Transverse colon (tissue), 4 donors: ENCODE data around the gene TMPRSS12. TPM values are rescaled to one million over a fixed set of nuclear protein-coding genes. Genes with fewer than 3 reads are reported as not detected.

Experiments used
- DNase-seq: peaks from one replicate; pipeline ENCODE4 v3.0.0-alpha.2; 2019
- H3K27ac ChIP-seq, 4 donors: fragments of 200-600 bp; sonication (generic); 2 replicates each; pipeline ENCODE4 v1.5.1; 2016 to 2018; ENCODE audit warnings: inconsistent platforms in 4 of 4
- H3K27me3 ChIP-seq: fragments of 200-600 bp; sonication (generic); 2 replicates; pipeline ENCODE4 v1.5.1; 2017; ENCODE audit warnings: inconsistent platforms
- H3K36me3 ChIP-seq, 4 donors: fragments of 200-600 bp; sonication (generic); 2 replicates each; pipeline ENCODE4 v1.5.1; 2017 to 2019; ENCODE audit warnings: inconsistent platforms in 4 of 4
- H3K4me1 ChIP-seq, 4 donors: fragments of 200-600 bp; sonication (generic); 2 replicates each; pipeline ENCODE4 v1.5.1; 2017 to 2020; ENCODE audit warnings: inconsistent platforms in 4 of 4
- H3K4me3 ChIP-seq, 4 donors: fragments of 200-600 bp; sonication (generic); 1 replicate in 1 of 4; 2 replicates in 3 of 4; pipeline versions ENCODE4 v1.5.1 to v1.6.1; 2017 to 2019; ENCODE audit warnings: inconsistent platforms in 4 of 4
- H3K9me3 ChIP-seq, 2 donors: fragments of 200-600 bp; sonication (generic); 2 replicates each; pipeline ENCODE4 v1.5.1; 2017 to 2019; ENCODE audit warnings: inconsistent platforms in 2 of 2
- EP300 ChIP-seq: sonication (generic); formaldehyde crosslinking; IDR thresholded peaks from one replicate; pipeline ENCODE4 v1.6.1; 2017; ENCODE audit warnings: antibody characterized with exemption, low read depth
- POLR2A ChIP-seq: fragments of 450-650 bp; IDR thresholded peaks from one replicate; pipeline ENCODE4 v1.6.1; 2016; ENCODE audit warnings: antibody characterized with exemption, mild to moderate bottlenecking, moderate library complexity
- POLR2AphosphoS5 ChIP-seq, 3 donors: sonication (generic); formaldehyde crosslinking; IDR thresholded peaks; one replicate each; pipeline ENCODE4 v1.6.1; 2016; ENCODE audit warnings: antibody characterized with exemption in 3 of 3
- WGBS, 2 donors: methylation state at CpG; one replicate each; pipeline ENCODE4 v1.1.5; 2018; ENCODE audit warnings: low coverage in 1 of 2; 5-methylcytosine and 5-hydroxymethylcytosine counted together
- in situ Hi-C, 4 donors: fragments of 200-750 bp; cut with MboI; loops; one replicate each; pipeline versions ENCODE4 v1.15.0 to v1.15.1; 2017; ENCODE audit warnings: low sequenced_read_pairs in 3 of 4, low pct_ligation_motif_present in 1 of 4, low pct_unique_long_range_greater_than_20kb in 1 of 4
- intact Hi-C: fragments of 100-400 bp; cut with DNase I; formaldehyde crosslinking; loops from one replicate; pipeline ENCODE4 v1.15.1; 2023; ENCODE audit warnings: low total_unique reads
- total RNA-seq, 4 donors: library from RNA; depleted of rRNA; stranded (reverse); fragments of >200 nt; gene quantifications; one replicate each; pipeline ENCODE4 v1.1.0, GENCODE V29; 2016
- TF ChIP-seq, protein P1 (sequence below), 5 experiments: fragments of 200-600 bp in 3 of 5; fragments of 450-650 bp in 2 of 5; sonication (generic) in 3 of 5; IDR thresholded peaks; 1 replicate in 2 of 5; 2 replicates in 3 of 5; pipeline ENCODE4 v1.5.1; 2016 to 2017; ENCODE audit warnings: antibody characterized with exemption in 5 of 5, inconsistent platforms in 3 of 5, mild to moderate bottlenecking in 2 of 5, moderate library complexity in 1 of 5

Gene TMPRSS12, protein sequence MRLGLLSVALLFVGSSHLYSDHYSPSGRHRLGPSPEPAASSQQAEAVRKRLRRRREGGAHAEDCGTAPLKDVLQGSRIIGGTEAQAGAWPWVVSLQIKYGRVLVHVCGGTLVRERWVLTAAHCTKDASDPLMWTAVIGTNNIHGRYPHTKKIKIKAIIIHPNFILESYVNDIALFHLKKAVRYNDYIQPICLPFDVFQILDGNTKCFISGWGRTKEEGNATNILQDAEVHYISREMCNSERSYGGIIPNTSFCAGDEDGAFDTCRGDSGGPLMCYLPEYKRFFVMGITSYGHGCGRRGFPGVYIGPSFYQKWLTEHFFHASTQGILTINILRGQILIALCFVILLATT
- total RNA-seq: not detected

DNA sequence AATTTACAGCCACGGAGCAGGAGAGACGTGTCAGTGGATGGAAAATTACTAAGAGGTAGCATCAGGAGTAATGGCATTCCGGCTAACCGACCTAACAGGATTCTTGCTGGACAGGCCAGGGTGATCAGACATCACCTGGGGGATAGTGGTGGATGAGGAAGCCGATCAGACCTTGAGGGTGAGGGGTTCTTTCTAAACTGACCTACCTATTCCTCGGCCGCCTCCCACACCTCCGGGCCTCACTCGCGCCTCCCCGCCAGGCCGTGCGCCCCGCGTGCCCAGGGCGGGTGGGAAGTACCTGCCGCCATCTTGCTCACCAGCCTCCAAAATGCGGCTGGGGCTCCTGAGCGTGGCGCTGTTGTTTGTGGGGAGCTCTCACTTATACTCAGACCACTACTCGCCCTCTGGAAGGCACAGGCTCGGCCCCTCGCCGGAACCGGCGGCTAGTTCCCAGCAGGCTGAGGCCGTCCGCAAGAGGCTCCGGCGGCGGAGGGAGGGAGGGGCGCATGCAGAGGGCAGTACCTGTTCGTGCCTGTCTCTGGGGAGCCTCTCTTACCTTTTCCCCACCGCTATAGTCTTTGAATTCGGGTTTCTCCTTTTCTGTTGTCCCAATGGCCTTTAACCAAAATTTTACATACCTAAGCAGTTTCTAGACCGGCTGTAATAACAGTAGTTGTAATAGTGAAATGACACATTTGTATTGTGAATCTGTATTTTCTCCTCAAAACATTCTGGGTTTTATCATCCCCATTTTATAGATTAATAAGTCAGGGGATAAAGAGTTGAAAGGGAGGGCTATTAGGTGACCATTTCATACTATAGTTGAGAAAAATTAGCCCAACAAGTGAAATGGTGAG, at the start of gene TMPRSS12:
TSS of gene TMPRSS12 (plus strand) at position 290 of the 857 bp plus-strand sequence. CDS start at position 329, 39 bp downstream.
- WGBS, 2 donors: 44 to 68% methylated on average over 5 to 36 of the region's 36 CpGs
- in situ Hi-C loops: loop anchor here in 1 of 4 donors (25.0 kb wide), 1 partner anchor 119 kb away; the partner anchor contains the start of gene HIGD1C
- DNase-seq: no peak
- Histone ChIP-seq H3K36me3 (no peaks in the 10 kb centered on the region), H3K27me3 (peaks cover 7% of the 10 kb centered on the region), H3K27ac (no peak within 1 kb of the TSS), H3K9me3 (no peaks in the 10 kb centered on the region), H3K4me3 (peak within 1 kb of the TSS in 1 of 4 donors; percentile 18), H3K4me1 (no peaks in the 10 kb centered on the region)
- TF ChIP-seq, protein P1, sequence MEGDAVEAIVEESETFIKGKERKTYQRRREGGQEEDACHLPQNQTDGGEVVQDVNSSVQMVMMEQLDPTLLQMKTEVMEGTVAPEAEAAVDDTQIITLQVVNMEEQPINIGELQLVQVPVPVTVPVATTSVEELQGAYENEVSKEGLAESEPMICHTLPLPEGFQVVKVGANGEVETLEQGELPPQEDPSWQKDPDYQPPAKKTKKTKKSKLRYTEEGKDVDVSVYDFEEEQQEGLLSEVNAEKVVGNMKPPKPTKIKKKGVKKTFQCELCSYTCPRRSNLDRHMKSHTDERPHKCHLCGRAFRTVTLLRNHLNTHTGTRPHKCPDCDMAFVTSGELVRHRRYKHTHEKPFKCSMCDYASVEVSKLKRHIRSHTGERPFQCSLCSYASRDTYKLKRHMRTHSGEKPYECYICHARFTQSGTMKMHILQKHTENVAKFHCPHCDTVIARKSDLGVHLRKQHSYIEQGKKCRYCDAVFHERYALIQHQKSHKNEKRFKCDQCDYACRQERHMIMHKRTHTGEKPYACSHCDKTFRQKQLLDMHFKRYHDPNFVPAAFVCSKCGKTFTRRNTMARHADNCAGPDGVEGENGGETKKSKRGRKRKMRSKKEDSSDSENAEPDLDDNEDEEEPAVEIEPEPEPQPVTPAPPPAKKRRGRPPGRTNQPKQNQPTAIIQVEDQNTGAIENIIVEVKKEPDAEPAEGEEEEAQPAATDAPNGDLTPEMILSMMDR (IDR thresholded peaks at IDR 0.05): no peak
- TF ChIP-seq POLR2A (no peak), POLR2AphosphoS5 (IDR thresholded peaks at IDR 0.05) (no peak), EP300 (no peak)
- intact Hi-C loops: no loop called here

DNA sequence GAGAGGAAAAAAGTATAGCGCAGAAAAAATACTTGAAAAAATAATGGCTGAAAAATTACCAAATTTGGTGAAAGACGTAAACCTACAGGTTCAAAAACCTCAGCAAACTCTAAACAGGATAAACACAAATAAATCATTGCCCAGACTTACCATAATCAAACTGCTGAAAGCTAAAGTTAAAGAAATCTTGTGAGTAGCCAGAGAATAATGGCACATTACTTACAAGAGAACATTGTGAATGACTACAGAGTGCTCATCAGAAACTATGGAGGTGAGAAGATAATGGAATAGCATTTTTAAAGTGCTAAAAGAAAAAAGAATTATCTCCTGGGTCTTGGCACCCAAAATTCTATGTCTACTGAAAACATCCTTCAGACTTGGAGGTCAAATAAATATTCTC, 42.8 kb upstream of the TMPRSS12 start:
- peaks cover 4 to 7% of the 10 kb centered on the region in 2 donors for H3K9me3 ChIP-seq
- in situ Hi-C loops: no loop called here
- WGBS, 2 donors: 98 to 100% methylated on average over 2 of the region's 2 CpGs

DNA sequence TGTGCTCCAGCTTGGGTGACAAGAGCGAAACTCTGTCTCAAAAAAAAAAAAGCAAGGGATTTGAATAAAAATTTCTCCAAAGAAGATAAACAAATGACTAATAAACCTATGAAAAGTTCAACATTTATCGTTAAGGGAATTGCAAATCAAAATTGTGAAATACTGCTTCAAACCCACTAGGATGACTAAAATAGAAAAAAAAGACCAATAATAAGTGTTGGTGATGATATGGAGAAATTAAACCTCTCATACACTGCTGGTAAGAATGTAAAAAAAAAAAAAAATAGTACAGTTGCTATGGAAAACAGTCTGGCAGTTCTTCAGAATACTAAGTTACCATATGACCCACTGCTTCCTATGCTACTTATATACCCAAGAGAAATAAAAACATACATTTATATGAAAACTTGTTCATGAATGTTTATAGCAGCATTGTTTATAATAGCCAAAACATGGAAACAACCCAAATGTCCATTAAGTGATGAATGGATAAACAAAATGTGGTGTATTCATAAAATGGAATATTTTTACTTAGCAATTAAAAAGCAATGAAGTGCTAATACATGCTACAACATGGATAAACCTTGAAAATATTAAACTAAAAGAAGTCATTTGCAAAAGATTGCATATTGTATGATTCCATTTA, 39.4 kb upstream of the TMPRSS12 start:
- Histone ChIP-seq H3K4me1 (no peaks in the 10 kb centered on the region), H3K27ac (no peak overlapping the region), H3K9me3 (peaks cover 4 to 7% of the 10 kb centered on the region in 2 donors), H3K27me3 (no peaks in the 10 kb centered on the region), H3K4me3 (no peak overlapping the region), H3K36me3 (peaks cover 0 to 27% (median 11%) of the 10 kb centered on the region in 4 donors)
- TF ChIP-seq POLR2AphosphoS5 (IDR thresholded peaks at IDR 0.05) (no peak), EP300 (no peak), POLR2A (no peak)
- TF ChIP-seq, protein P1 (IDR thresholded peaks at IDR 0.05): no peak
- in situ Hi-C loops: no loop called here
- 90% methylated on average over 2 of the region's 2 CpGs for WGBS, 2 donors
- DNase-seq: no peak
- intact Hi-C loops: no loop called here

More for the DNA sequence above, 42.8 kb upstream of the TMPRSS12 start:
- no peak for TF ChIP-seq POLR2A
- TF ChIP-seq POLR2AphosphoS5 (IDR thresholded peaks at IDR 0.05): no peak
- TF ChIP-seq EP300: no peak
- TF ChIP-seq, protein P1 (IDR thresholded peaks at IDR 0.05): no peak
- Histone ChIP-seq H3K36me3 (peaks cover 0 to 51% (median 24%) of the 10 kb centered on the region in 4 donors), H3K4me3 (no peak overlapping the region), H3K27ac (no peak overlapping the region), H3K4me1 (no peaks in the 10 kb centered on the region), H3K27me3 (no peaks in the 10 kb centered on the region)
- no peak for DNase-seq
- intact Hi-C loops: no loop called here
